Testis (tissue), 2 donors: ENCODE data around the gene RIOK1.

ENCODE experiments used
- CTCF ChIP-seq, 3 experiments: fragments of 450-650 bp in 2 of 3; fragments of 200-600 bp in 1 of 3; sonication (generic) in 1 of 3; IDR thresholded peaks; one replicate each; pipeline ENCODE4 v1.5.1; 2016 to 2019; ENCODE audit warnings: antibody characterized with exemption in 3 of 3, mild to moderate bottlenecking in 2 of 3, moderate library complexity in 1 of 3
- POLR2A ChIP-seq: fragments of 450-650 bp; IDR thresholded peaks from one replicate; pipeline ENCODE4 v1.6.1; 2017; ENCODE audit warnings: antibody characterized with exemption, mild to moderate bottlenecking, moderate library complexity

GRCh38 chr6:7378740-7379139, 10.9 kb upstream of the RIOK1 start:
- TF ChIP-seq CTCF (IDR thresholded peaks at IDR 0.05) (no peak), POLR2A (no peak)
